Measurements from ENCODE around the gene ADRM1.

Gene ADRM1

GRCh38 chr20:62302341-62303061 is at the start of gene ADRM1:
ADRM1 (plus strand) TSS chr20:62302997; CDS start chr20:62303569, 572 bp downstream.
- DNase-seq = peak; percentile 95

DNA sequence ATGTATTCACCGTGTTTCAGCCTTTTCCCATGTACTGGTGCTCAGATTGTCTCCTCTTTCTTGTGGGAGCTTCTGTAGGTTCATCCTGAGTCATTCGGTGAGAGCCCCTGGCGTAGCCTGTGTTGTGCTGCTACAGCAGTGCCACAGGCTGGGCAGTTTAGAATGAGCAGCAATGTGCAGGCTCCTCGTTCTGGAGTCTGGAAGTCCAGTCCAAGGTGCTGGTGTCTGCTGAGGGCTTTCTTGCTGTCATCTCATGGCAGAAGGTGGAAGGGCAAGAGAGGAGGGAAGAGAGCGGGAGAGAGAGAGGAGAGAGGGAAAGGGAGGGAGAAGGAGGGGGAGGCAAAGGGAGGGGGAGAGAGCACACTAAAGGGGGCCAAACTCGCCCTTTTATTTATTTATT is 49.4 kb upstream of the ADRM1 start:
- no peak for DNase-seq

- no peak for DNase-seq
These were observed 48.6 kb upstream of the ADRM1 start for GRCh38 chr20:62254021-62254724.

DNA sequence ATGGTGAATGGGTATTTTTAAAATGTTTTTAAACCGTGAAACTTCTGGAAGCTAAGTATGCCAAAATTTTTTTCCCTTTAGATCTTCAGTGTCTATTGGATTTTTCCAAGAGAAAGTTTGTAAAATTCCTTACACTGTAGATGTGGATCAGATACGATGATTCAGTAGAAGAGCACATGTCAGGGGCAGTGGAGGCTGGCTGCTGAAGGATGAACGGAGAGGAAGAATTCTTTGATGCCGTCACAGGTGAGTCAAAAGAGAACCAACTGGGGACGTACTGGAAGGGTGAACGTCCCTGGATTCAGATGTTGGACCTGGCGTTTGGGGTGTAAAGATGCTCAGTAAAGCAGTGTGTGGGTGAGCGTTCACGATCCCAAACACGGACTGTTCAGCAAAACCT is 46.8 kb upstream of the ADRM1 start:
- no peak for DNase-seq

- DNase-seq = no peak
These were observed 44.1 kb upstream of the ADRM1 start for GRCh38 chr20:62258499-62259293.

GRCh38 chr20:62259294-62259565 is 43.6 kb upstream of the ADRM1 start:
- no peak for DNase-seq

DNA sequence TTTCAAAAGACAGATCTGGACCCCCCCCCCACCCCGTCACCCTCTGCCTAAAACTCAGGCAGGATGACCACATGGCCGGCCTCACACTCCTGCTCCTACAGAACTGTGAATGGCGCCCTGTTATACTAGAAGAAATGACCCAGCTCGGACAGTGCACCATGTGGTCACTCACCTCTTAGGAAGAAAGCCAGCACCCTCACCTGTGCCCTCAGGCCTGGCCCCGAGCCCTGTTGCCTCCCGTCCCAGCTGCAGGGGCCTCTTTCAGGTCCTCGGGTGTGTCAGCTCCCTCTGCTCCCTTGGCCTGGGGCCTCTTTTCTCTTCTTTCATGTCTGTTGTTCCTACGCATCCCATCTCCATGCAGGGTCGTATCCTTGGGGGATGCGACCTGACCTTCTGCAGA is 40.7 kb upstream of the ADRM1 start:
- no peak for DNase-seq

GRCh38 chr20:62263396-62263795 is 39.4 kb upstream of the ADRM1 start:
- DNase-seq = no peak

- DNase-seq = no peak
These were observed 37.4 kb upstream of the ADRM1 start for GRCh38 chr20:62265365-62265764.

DNA sequence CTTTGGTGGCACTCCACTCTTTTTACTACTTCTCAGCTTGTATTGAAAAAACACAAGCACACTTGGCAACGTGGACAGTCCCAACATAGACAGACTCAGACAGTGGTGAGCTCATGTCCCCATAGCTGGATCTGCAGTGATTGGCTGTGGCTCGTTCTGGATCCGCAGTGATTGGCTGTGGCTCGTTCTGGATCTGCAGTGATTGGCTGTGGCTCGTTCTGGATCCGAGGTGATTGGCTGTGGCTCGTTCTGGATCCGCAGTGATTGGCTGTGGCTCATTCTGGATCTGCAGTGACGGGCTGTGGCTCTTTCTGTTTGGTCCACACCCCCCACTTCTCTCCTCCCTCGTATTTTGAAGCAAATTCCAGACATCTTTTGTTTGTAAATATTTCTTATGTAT is 36.5 kb upstream of the ADRM1 start:
- no peak for DNase-seq

DNA sequence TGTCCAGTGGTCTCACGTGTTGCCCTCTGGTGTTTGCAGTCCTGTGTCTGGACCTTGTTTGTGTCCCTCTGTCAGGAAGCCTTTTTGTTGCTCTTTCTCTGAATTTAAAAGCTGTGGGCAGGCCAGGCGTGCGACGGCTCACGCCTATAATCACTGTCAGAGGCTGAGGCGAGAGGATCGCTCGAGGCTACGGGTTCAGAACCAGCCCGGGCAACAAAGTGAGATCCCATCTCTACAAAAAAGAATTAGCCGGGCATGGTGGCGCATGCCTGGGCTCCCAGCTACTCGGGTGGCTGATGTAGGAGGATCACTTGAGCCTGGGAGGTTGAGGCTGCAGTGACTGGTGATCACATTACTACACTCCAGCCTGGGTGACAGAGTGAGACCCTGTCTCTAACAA is 35.9 kb upstream of the ADRM1 start:
- DNase-seq = no peak

- no peak for DNase-seq
These were observed 35.3 kb upstream of the ADRM1 start for GRCh38 chr20:62267543-62267942.

GRCh38 chr20:62268228-62268900 is 34.4 kb upstream of the ADRM1 start:
- no peak for DNase-seq

- no peak for DNase-seq
These were observed 33.4 kb upstream of the ADRM1 start for GRCh38 chr20:62269378-62269777.

GRCh38 chr20:62269871-62270270 is 32.9 kb upstream of the ADRM1 start:
- DNase-seq = no peak

GRCh38 chr20:62272200-62272599 is 30.6 kb upstream of the ADRM1 start:
- DNase-seq = no peak

DNA sequence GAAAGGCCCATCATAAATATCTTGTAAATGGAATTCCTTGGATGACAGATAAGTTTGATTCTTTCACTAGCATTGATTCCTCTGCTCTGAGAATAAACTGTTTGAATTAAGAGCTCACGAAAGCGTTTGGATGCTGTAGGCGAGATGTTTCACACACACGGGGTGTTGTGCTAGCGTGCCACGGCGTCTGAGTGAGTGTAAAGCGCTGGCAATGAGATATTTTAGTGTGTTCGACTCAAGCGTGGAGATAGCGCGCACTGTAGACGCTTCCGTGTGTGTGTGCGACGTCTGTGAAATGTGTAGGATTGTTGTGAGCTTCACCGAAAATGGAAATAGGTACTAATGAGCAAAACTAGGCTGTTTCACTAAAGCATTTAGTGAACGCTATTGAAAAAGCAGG is 29.4 kb upstream of the ADRM1 start:
- no peak for DNase-seq

DNA sequence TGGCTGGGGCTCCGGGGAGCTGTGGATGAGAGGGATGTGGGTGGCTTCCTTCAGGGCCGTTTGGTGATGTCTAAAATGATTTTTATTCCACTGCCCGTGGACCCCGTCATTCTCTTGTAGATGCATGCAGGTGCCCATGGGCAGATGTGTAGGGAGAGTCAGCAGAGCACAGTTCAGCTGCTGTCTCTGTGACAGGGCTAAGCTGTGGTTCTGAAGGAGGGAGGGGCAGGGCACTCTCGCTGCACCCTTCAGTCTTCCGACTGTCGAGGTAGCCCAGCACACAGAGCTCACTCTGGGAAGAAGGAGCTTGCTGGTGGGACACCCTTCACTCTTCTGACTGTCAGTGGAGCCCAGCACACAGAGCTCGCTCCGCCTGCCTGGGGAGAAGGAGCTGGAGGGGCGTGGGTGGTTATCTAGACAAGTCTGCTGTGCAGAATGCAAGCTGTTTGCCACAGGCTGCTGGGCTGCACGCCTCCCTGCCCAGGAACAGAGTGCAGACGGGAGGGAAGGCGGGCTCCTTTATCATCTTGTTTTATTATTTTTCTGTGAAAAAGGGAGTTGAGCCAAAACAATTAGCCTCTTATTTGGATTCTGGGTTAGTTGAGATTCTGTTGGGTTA is 28.4 kb upstream of the ADRM1 start:
- no peak for DNase-seq

- DNase-seq = no peak
These were observed 27.6 kb upstream of the ADRM1 start for GRCh38 chr20:62275219-62275618.

GRCh38 chr20:62276439-62276838 is 26.4 kb upstream of the ADRM1 start:
- DNase-seq = no peak

DNA sequence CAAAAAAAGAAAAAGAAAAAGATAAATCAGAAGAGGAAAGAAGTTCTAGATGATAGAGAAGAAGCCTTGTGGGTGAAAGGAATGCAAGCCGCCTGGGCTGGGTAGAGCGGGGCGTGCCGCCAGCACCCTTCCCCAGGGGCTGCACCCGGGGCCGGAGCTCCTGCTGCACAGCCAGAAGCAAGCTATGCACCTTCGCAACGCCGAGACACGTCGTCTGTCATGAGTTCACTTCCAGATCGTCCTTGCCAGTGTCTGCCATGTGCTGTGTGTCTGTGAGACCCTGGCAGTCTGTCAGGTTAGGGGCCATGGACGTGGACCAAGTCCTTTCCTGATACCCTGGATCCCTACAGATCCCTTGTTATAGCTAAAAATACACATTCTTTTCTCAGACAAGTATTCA is 25.5 kb upstream of the ADRM1 start:
- no peak for DNase-seq

- no peak for DNase-seq
These were observed 22.5 kb upstream of the ADRM1 start for GRCh38 chr20:62280303-62280702.

All from activated gamma-delta T cell treated with Interleukin-2 at 50 U/mL for 16 hours (primary cell).